Naive B cell (primary cell): ENCODE data around the gene HHIPL2. TPM values are rescaled to one million over a fixed set of nuclear protein-coding genes. Genes with fewer than 3 reads are reported as not detected.

Experiments used
- ATAC-seq, 2 donors: fragments of 150-1000 bp; cut with Tn5 transposase; 2 replicates each; pipeline ENCODE4 v1.10.0; 2021; ENCODE audit warnings: low read depth in 2 of 2, mild to moderate bottlenecking in 2 of 2, moderate library complexity in 2 of 2
- DNase-seq: peaks from one replicate; pipeline ENCODE4 v3.0.0; 2022
- H3K27ac Mint-ChIP-seq, 6 donors: one replicate each; pipeline ENCODE4 v1.8.0; 2020 to 2022; ENCODE audit warnings: mild to moderate bottlenecking in 6 of 6, mixed read lengths in 6 of 6, moderate library complexity in 5 of 6, inconsistent platforms in 2 of 6
- H3K27me3 Mint-ChIP-seq, 3 donors: one replicate each; pipeline ENCODE4 v1.8.0; 2021 to 2022; ENCODE audit warnings: mixed read lengths in 3 of 3, mild to moderate bottlenecking in 1 of 3
- H3K36me3 Mint-ChIP-seq, 2 donors: one replicate each; pipeline ENCODE4 v1.8.0; 2020 to 2022; ENCODE audit warnings: mixed read lengths in 2 of 2, inconsistent platforms in 1 of 2, mild to moderate bottlenecking in 1 of 2
- H3K4me1 Mint-ChIP-seq, 3 donors: one replicate each; pipeline ENCODE4 v1.8.0; 2020 to 2022; ENCODE audit warnings: mixed read lengths in 3 of 3, inconsistent platforms in 1 of 3, mild to moderate bottlenecking in 1 of 3, moderate library complexity in 1 of 3
- H3K4me3 Mint-ChIP-seq, 8 donors: one replicate each; pipeline ENCODE4 v1.8.0; 2020 to 2022; ENCODE audit warnings: mild to moderate bottlenecking in 8 of 8, mixed read lengths in 8 of 8, moderate library complexity in 8 of 8, inconsistent platforms in 2 of 8
- H3K9me3 Mint-ChIP-seq, 7 donors: one replicate each; pipeline ENCODE4 v1.8.0; 2020 to 2022; ENCODE audit warnings: mixed read lengths in 7 of 7, mild to moderate bottlenecking in 5 of 7, inconsistent platforms in 2 of 7, moderate library complexity in 1 of 7
- polyA plus RNA-seq, 6 donors: library from polyadenylated mRNA; unstranded; fragments of 300-500 nt; fragmentation: Illumina TruSeq; gene quantifications; one replicate each; pipeline ENCODE4 v1.2.3, GENCODE V29; 2021; ENCODE audit warnings: low read depth in 6 of 6

Gene HHIPL2
- polyA plus RNA-seq, 6 donors from 2014 or later = 0.23 TPM; not detected in 5

- no peaks in the 10 kb centered on the region for H3K9me3 Mint-ChIP-seq
- H3K4me3 Mint-ChIP-seq = no peak overlapping the region
- H3K27me3 Mint-ChIP-seq = no peaks in the 10 kb centered on the region
- peaks cover 6 to 7% of the 10 kb centered on the region in 2 donors for H3K36me3 Mint-ChIP-seq
- peaks cover 3 to 11% (median 10%) of the 10 kb centered on the region in 3 donors for H3K4me1 Mint-ChIP-seq
- ATAC-seq (no peak), DNase-seq (no peak)
- H3K27ac Mint-ChIP-seq = peak overlapping the region in 3 of 6 donors; percentile 52 to 69 (median 60)
Observed at GRCh38 chr1:222557574-222557973, 9.7 kb upstream of the HHIPL2 start.

- peaks cover 4 to 7% of the 10 kb centered on the region in 2 donors for H3K36me3 Mint-ChIP-seq
- DNase-seq (no peak), ATAC-seq (no peak)
- no peak overlapping the region for H3K4me3 Mint-ChIP-seq
- no peaks in the 10 kb centered on the region for H3K27me3 Mint-ChIP-seq
- peak overlapping the region in 2 of 6 donors; percentile 52 to 69 for H3K27ac Mint-ChIP-seq
- peaks cover 3 to 11% (median 10%) of the 10 kb centered on the region in 3 donors for H3K4me1 Mint-ChIP-seq
- H3K9me3 Mint-ChIP-seq = no peaks in the 10 kb centered on the region
Observed at GRCh38 chr1:222557148-222557547, 9.2 kb upstream of the HHIPL2 start.

- ATAC-seq = no peak
- peaks cover 0 to 10% (median 5%) of the 10 kb centered on the region in 3 donors for H3K4me1 Mint-ChIP-seq
- no peaks in the 10 kb centered on the region for H3K36me3 Mint-ChIP-seq
- H3K27ac Mint-ChIP-seq = peak overlapping the region in 5 of 6 donors; percentile 2 to 65 (median 24)
- H3K27me3 Mint-ChIP-seq = no peaks in the 10 kb centered on the region
- H3K4me3 Mint-ChIP-seq = no peak overlapping the region
- DNase-seq = no peak
- no peaks in the 10 kb centered on the region for H3K9me3 Mint-ChIP-seq
Observed at GRCh38 chr1:222555992-222556615, 8.2 kb upstream of the HHIPL2 start.

- DNase-seq (no peak), ATAC-seq (no peak)
- H3K27me3 Mint-ChIP-seq = no peaks in the 10 kb centered on the region
- peaks cover 4 to 11% (median 10%) of the 10 kb centered on the region in 3 donors for H3K4me1 Mint-ChIP-seq
- H3K4me3 Mint-ChIP-seq = no peak overlapping the region
- H3K9me3 Mint-ChIP-seq = no peaks in the 10 kb centered on the region
- H3K27ac Mint-ChIP-seq = peak overlapping the region in 4 of 6 donors; percentile 44 to 84 (median 58)
- H3K36me3 Mint-ChIP-seq = no peaks in the 10 kb centered on the region
Observed at GRCh38 chr1:222554177-222554576, 6.3 kb upstream of the HHIPL2 start.

- DNase-seq = no peak
- Mint-ChIP-seq H3K27me3 (no peaks in the 10 kb centered on the region), H3K36me3 (no peaks in the 10 kb centered on the region), H3K9me3 (peaks cover 0 to 4% (median 0%) of the 10 kb centered on the region in 7 donors), H3K4me3 (no peak overlapping the region), H3K4me1 (peaks cover 4 to 11% (median 10%) of the 10 kb centered on the region in 3 donors), H3K27ac (peak overlapping the region in 5 of 6 donors; percentile 32 to 87 (median 53))
- ATAC-seq = no peak
Observed at GRCh38 chr1:222552882-222553281, 5.0 kb upstream of the HHIPL2 start.

- DNase-seq (no peak), ATAC-seq (no peak)
- Mint-ChIP-seq H3K4me1 (peaks cover 0 to 5% (median 4%) of the 10 kb centered on the region in 3 donors), H3K4me3 (no peak overlapping the region), H3K36me3 (no peaks in the 10 kb centered on the region), H3K27me3 (peaks cover 8 to 26% (median 20%) of the 10 kb centered on the region in 3 donors), H3K9me3 (peaks cover 0 to 4% (median 0%) of the 10 kb centered on the region in 7 donors), H3K27ac (no peak overlapping the region)
Observed at GRCh38 chr1:222547260-222547614, 667 bp downstream of the HHIPL2 start.

GRCh38 chr1:222546548-222547259, 1.2 kb downstream of the HHIPL2 start:
- peaks cover 0 to 5% (median 4%) of the 10 kb centered on the region in 3 donors for H3K4me1 Mint-ChIP-seq
- ATAC-seq (no peak), DNase-seq (no peak)
- H3K36me3 Mint-ChIP-seq = no peaks in the 10 kb centered on the region
- H3K9me3 Mint-ChIP-seq = peaks cover 0 to 4% (median 0%) of the 10 kb centered on the region in 7 donors
- H3K27me3 Mint-ChIP-seq = peaks cover 8 to 26% (median 20%) of the 10 kb centered on the region in 3 donors
- H3K4me3 Mint-ChIP-seq = no peak overlapping the region
- H3K27ac Mint-ChIP-seq = no peak overlapping the region

- peaks cover 0 to 5% (median 4%) of the 10 kb centered on the region in 3 donors for H3K4me1 Mint-ChIP-seq
- peaks cover 0 to 4% (median 0%) of the 10 kb centered on the region in 7 donors for H3K9me3 Mint-ChIP-seq
- no peak for DNase-seq
- ATAC-seq = no peak
- H3K27me3 Mint-ChIP-seq = peaks cover 8 to 26% (median 20%) of the 10 kb centered on the region in 3 donors
- H3K4me3 Mint-ChIP-seq = no peak overlapping the region
- H3K36me3 Mint-ChIP-seq = no peaks in the 10 kb centered on the region
- H3K27ac Mint-ChIP-seq = peak overlapping the region in 1 of 6 donors; percentile 33
Observed at GRCh38 chr1:222546091-222546490, 1.8 kb downstream of the HHIPL2 start.

- H3K9me3 Mint-ChIP-seq = peaks cover 0 to 4% (median 0%) of the 10 kb centered on the region in 7 donors
- peaks cover 8 to 26% (median 20%) of the 10 kb centered on the region in 3 donors for H3K27me3 Mint-ChIP-seq
- no peaks in the 10 kb centered on the region for H3K4me1 Mint-ChIP-seq
- no peak overlapping the region for H3K4me3 Mint-ChIP-seq
- ATAC-seq (no peak), DNase-seq (no peak)
- no peak overlapping the region for H3K27ac Mint-ChIP-seq
- no peaks in the 10 kb centered on the region for H3K36me3 Mint-ChIP-seq
Observed at GRCh38 chr1:222543817-222544216, 4.1 kb downstream of the HHIPL2 start.

- Mint-ChIP-seq H3K36me3 (no peaks in the 10 kb centered on the region), H3K27ac (no peak overlapping the region), H3K9me3 (no peaks in the 10 kb centered on the region), H3K4me3 (no peak overlapping the region), H3K27me3 (peaks cover 8 to 20% (median 19%) of the 10 kb centered on the region in 3 donors), H3K4me1 (no peaks in the 10 kb centered on the region)
- ATAC-seq = no peak
- DNase-seq = no peak
Observed at GRCh38 chr1:222540598-222540995, 7.3 kb downstream of the HHIPL2 start.

GRCh38 chr1:222539951-222540597, 7.8 kb downstream of the HHIPL2 start:
- ATAC-seq (no peak), DNase-seq (no peak)
- H3K4me1 Mint-ChIP-seq = no peaks in the 10 kb centered on the region
- H3K27ac Mint-ChIP-seq = peak overlapping the region in 1 of 6 donors; percentile 18
- H3K36me3 Mint-ChIP-seq = no peaks in the 10 kb centered on the region
- H3K9me3 Mint-ChIP-seq = no peaks in the 10 kb centered on the region
- H3K27me3 Mint-ChIP-seq = peaks cover 4 to 16% (median 14%) of the 10 kb centered on the region in 3 donors
- H3K4me3 Mint-ChIP-seq = no peak overlapping the region

GRCh38 chr1:222535455-222535854, 12.4 kb downstream of the HHIPL2 start:
- Mint-ChIP-seq H3K36me3 (peaks cover 0 to 8% of the 10 kb centered on the region in 2 donors), H3K27ac (no peak overlapping the region), H3K4me3 (no peak overlapping the region), H3K4me1 (no peaks in the 10 kb centered on the region), H3K27me3 (peaks cover 0 to 9% (median 0%) of the 10 kb centered on the region in 3 donors), H3K9me3 (no peaks in the 10 kb centered on the region)
- DNase-seq (no peak), ATAC-seq (no peak)

- ATAC-seq = no peak
- H3K4me3 Mint-ChIP-seq = no peak overlapping the region
- H3K36me3 Mint-ChIP-seq = peaks cover 5 to 18% of the 10 kb centered on the region in 2 donors
- H3K27me3 Mint-ChIP-seq = peaks cover 8 to 17% (median 8%) of the 10 kb centered on the region in 3 donors
- H3K9me3 Mint-ChIP-seq = peaks cover 3 to 8% (median 5%) of the 10 kb centered on the region in 7 donors
- no peaks in the 10 kb centered on the region for H3K4me1 Mint-ChIP-seq
- DNase-seq = no peak
- H3K27ac Mint-ChIP-seq = no peak overlapping the region
Observed at GRCh38 chr1:222530852-222531251, 17.1 kb downstream of the HHIPL2 start.
